Cortex of kidney (tissue), 1 donor: ENCODE measurements around the gene ZNF648.
"Not testable (repeated sequence)": the region's sequence is repeated elsewhere in the genome, so short reads cannot be mapped to it uniquely, and the experiment has no call there.

ENCODE experiments used
- DNase-seq: peaks from one replicate; lab custom pipeline; 2025; lab: John Stamatoyannopoulos, UW

Gene ZNF648

DNA sequence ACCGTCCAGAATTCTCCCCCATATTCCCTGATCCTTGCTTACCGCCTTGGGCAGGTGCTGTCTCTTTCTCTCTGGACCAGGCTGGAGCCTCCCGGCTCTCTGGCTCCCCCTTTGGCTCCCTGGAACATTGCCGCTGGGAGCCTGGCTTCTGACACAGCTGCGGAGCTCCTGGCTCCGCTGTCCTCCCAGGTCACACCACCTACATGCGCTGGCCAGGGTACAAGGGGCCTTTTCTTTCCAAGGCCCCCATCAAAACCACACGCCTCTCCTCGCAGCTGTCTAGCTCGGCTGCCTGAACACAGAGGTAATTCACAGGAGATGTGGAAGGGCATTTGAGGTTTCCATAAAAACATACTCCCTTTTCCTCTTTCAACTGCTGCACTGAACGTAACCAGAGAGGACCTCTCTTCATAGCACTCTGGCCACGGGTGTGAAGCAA lies 7.5 kb upstream of the ZNF648 start:
- DNase-seq = no peak

DNA sequence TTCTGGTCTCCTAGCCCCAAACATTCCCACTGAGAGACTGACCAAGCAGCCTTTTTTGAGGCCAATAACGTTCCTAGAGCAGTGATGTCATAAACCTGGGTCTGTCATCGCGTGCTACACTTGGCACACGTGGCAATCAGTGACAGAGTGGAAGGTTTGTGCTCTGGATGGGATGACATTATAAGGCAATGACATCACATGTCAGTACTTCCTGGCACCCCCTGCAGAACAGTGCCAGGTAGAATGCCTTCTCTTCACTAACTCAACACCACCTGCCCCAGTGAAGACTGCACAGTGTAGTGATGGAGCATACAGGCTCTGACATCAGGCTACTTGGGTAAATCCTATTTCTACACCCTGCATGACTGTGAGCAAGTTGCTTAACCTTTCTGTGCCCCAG lies 5.4 kb upstream of the ZNF648 start:
- DNase-seq = no peak

DNA sequence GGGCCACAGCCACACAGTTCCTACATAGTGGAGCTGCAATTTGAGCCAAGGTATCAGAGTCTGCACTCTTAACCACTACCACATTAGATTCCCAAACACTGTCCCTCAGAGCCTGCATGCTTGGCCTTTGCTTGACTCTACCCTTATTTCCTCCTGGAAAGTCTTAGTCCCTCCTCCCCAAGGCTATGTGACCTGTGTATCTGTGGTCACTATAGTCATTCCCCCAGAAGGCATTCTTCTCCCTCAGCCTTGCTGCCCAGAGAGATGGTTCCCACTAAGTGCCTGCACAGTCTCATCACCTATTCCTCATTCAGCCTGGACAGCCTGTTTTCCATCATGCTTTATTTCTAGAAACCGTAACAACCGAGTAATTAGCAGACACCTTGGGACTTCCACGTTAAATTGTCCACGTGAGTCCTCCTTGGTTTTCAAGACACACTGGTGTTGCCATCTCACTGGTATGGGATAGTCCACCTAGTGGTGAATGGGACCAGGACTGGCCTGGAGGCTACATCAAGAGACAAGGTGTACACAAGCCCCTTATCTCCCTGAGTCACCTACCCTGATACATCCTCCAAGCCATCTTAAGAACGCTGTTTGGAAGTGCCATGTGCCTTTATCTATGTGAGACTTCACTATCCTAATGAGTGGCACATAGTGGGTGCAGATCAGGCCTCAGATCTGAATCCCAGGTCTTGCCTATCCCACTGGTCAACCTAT lies 3.8 kb upstream of the ZNF648 start:
- no peak for DNase-seq

DNA sequence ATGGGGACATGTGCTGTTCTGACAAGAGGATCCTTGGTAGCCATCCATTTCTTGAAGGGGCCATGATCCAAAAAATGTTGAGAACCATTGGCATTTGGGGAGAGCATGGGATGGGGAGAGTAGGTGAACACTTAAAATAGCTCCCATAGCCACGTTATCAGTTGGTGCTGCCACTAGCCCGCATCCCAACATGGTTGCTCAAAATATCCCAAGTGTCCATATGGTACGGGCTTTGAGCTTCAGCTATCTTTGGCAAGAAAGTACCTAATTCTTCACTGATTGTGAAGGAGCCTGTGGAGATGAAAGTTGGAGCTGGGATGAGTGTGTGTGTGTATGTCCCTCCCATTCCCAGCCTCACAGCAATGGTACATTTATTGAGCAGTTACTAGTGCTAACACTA lies 3.1 kb upstream of the ZNF648 start:
- DNase-seq = no peak

DNA sequence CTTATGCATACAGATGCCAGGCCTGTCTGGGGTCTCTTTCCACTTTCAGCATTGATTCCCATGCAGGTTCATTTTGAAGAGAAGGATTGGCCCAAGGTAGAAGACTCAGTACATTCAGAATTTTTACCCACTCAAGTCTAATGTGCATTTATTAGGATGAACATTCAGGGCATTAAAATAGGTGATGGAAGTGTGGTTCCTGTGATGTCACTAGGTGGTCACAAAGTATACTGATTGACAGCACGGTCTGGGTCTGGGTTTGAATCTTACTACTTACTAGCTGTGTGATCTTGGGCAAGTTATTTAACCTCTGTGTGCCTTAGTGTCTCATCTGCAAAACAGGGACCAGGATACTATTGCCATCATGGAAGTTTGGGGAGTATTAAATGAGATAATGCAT lies 711 bp upstream of the ZNF648 start:
- no peak for DNase-seq

DNA sequence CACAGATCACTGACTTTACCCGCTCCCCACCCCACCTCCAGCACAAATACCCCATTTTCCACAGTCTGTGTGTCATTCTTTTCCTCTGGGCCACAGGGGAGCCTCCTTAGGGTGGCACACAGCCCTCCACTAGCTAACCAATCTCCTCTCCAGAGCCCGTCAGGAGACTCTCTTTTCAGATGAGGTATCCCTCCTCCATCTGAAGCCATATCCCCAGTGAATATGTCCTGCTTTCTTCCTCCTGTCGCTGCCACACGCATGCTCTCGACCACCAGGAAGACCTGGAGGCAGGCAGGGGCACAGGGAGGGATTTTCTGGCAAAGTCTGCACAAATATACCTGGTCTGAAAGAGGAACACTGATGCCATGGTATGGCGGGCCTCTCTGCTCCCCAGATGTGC lies 635 bp downstream of the ZNF648 start:
- DNase-seq = no peak

DNA sequence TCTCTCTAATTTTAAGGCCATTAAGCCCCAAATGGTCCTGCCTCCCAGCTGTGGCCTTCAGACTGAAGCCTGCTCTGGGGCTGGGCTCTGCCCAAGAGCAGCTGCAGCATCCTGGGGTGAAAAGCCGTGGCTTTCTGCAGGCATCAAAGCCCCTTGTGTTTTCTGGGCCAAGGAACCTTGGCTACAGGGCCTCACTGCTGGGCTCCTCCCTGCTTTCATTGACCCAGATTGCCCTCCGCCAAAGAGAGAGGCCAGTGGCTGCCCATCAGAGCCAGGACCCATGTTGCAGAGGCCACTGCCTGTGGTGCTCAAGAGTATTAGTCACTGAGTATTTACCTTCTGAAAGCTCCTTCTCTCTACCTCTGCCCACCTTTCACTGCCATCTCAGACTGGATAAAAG lies 1.6 kb downstream of the ZNF648 start:
- no peak for DNase-seq

DNA sequence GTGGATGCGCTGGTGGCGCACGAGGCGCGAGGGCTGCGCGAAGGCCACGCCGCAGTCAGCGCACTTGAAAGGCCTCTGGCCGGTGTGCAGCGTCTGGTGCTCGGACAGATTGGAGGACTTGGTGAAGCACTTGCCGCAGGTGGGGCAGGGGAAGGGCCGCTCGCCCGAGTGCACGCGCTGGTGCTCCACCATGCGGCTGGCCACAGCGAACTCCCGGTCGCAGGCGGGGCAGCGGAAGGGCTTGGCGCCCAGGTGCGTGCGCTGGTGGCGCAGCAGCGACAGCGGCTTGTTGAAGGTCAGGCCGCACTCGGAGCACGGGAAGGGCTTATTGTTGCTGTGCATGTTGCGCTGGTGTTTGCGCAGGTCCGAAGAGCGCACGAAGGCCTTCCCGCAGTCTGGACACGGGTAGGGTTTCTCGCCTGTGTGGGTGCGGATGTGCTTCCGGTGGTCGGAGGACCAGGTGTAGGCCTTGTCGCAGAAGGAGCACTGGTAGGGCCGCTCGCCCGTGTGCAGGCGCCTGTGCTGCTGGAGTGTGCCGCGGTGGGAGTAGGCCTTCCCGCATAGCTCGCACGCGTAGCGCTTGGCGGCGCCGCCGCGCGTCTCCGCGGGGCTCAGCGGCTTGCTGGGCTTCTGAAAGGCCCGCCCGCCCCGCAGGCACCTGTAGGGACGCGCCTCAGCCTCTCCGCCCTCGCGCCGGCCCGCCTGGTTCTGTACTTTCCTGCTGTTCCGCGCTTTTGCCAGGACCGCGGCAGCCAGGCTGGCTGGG lies 4.7 kb downstream of the ZNF648 start:
- DNase-seq = no peak

DNA sequence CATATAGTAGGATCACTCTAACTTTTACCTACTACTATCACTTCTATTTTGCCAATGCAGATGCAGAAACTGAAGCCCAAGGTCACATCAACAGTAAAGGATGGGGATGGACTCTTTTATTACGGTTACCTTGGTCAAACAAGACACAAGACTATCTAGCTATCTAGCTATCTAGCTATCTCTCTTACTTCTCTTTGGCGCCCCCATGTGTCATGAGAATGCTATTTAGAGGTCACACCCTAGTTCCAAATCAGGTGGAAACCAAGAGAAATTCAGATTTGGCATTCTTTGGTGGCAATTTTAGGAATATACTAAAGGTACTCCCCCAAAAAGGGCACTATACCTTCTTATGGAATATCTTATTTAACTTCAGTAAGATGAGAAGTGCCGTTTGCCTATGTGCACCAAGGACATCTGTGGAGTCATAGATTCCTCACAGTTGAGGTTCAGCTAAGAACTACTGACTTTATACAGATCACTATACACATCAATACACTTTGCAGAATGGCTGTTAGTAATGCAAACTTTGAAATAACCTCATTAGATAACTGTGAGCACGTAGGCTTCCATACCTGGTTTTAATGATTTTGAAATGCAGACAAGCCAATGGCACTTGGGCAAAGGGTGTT lies 6.7 kb downstream of the ZNF648 start:
- DNase-seq = no peak

DNA sequence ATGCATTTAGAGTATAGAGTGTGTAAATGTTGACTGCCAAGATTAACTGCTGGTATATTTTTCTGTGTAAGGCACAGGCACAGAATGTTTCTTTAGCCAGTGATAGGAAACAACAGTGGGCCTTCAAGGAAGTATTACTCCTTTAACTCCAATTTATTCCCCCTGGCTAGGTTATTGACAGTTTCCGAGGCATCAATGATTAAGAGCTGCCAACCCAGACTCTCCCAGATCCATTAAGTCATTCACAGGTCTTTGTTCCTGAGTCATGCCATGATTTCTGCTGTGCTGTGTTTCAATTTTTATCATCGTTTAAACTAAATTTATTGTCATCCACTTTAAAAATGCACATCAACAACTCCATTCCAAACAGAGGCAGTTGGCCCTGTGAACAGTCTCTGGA lies 9.2 kb downstream of the ZNF648 start:
- DNase-seq = no peak

DNA sequence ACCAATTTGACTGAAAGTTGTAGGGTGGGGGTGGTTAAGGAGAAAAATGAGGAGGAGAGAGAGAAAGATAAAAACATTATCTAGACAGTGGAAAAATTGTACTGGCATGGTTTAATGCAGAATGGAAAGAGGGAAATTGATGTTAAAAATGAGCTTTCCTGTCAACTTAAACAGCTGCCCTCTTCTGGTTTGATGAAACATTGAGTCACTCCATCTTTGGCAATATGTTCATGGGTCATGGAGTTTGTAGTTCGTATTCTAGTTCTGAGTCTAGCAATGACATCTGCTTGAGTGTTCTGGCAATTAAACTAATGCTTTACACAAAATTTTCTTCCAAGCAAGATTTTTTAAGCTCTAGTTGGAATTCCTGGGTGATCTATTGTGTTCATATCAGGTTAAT lies 9.6 kb downstream of the ZNF648 start:
- no peak for DNase-seq

DNA sequence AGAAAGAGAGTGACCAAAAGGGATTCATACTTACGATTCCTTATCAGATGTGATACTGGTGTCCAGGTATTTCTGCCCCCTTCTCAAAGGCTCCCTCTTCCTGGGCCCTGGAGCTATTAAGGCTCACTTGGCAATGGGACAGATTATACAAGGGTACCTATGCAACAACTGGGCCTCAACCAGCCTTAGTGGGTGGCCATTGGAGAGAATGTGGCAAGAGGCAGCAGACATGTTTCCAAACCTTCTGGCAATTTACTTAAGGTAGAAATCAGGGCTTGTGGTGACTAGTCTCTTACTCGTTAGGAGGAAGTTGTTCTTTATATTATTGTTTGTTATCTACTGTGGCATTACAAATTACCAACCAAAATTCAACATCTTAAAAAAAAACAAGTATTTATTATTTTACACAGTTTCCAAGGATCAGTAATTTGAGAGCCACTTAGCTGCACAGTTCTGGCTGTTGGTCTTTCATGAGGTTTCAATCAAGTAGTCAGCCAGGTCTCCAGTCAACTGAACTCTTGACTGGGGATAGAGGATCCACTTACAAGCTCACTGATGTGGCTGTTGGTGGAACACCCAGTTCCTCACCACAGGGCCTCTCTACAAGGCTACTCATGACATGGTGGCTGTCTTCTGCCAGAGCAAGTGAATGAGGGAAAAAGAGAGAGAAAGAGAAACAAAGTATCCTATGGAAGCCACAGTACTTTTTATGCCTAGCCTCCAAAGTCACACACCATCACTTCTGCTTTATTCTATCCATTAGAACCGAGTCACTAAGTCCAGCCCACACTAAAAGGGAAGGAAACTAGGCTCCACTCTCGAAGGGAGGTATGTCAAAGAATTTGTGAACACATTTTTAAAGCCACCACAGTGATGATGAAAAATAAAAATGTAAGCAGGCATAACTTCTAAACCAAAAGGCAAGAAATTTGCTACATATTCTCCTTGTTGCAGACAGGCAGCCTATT lies 10.7 kb downstream of the ZNF648 start:
- DNase-seq = no peak

DNA sequence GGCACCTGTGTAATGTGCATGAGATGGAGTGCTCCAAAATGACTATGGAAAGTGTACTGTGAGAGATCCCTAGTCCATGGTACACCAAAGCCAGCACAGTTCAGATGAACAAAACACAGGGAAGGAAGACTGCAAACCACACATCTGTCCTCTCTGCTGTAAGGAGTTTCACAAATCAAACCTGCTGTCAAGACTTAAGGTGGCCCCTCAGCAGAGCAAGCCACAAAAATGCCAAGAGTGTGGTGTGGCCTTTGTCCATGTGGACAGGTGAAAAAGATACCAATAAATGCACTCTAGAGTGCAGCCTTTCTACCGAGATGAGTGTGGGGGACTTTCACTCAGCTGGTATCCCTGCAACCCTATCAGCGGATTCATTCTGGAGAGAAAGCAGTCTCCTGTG lies 12.9 kb downstream of the ZNF648 start:
- DNase-seq = no peak

DNA sequence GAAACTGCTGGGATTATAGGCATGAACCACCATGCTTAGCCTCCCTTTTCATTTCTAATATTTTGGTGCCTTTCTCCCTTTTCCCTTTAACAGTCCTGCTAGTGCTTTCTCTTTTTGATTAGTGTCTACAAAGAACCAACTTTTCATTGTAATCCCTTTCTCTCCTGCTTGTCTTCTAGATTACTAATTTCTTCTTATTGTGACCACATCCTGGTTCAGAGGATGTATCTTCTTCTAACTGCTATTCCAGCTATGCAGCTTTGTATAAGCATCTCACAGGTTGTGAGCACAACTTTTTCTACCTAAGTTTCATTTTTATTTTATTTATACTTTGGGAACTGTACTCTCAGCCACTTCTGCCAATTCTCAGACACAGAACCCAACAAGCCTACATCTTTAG lies 14.7 kb downstream of the ZNF648 start:
- DNase-seq = no peak

DNA sequence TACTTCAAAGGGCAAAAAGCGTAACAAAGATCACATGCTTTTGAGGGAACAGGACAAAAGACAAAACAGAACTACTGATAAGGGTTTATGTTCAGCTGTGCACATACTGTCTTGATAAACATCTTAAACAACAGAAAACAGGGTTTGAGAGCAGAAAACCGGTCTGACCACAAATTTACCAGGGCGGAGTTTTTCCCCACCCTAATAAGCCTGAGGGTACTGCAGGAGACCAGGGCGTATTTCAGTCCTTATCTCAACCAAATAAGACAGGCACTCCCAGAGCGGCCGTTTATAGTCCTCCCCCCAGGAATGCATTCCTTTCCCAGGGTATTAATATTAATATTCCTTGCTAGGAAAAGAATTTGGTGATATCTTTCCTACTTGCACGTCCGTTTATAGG lies 16.0 kb downstream of the ZNF648 start:
- DNase-seq = not testable (repeated sequence)

DNA sequence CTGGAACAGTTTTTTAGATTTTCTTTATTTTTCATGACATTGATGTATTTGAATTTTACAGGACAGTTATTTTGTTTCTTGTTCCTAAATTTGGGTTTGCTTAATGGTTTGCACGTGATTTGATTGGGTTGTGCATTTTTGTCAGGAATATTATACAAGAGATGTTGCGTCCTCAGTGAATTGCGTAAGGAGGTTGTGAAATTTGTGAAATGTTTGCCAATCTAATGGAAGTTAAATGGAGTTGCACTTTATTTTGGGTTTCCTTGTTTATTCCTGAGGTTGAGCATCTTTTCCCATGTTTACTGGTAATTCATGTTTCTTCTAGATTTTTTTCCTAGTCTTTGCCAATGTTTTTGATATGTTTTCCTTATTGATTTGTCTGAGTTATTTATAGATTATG lies 19.9 kb downstream of the ZNF648 start:
- DNase-seq = no peak

DNA sequence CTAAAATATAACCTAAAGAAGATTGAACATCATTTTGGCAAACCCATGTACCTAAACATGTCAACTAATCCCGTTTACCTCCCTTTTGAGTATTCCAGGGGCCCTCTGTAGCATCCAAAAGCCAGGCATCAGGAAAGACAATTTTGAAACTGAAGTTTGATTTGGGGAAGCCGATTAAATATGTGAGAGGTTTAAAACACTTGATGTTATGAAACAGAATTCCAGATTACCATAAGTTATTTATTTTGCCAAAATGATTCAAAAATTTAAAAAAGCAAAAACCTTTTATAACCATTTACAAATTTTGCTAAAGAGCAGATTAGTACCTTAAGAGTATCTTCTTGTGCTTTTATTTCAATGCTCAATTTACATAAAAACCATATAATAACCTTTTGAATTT lies 23.3 kb downstream of the ZNF648 start:
- DNase-seq = no peak

DNA sequence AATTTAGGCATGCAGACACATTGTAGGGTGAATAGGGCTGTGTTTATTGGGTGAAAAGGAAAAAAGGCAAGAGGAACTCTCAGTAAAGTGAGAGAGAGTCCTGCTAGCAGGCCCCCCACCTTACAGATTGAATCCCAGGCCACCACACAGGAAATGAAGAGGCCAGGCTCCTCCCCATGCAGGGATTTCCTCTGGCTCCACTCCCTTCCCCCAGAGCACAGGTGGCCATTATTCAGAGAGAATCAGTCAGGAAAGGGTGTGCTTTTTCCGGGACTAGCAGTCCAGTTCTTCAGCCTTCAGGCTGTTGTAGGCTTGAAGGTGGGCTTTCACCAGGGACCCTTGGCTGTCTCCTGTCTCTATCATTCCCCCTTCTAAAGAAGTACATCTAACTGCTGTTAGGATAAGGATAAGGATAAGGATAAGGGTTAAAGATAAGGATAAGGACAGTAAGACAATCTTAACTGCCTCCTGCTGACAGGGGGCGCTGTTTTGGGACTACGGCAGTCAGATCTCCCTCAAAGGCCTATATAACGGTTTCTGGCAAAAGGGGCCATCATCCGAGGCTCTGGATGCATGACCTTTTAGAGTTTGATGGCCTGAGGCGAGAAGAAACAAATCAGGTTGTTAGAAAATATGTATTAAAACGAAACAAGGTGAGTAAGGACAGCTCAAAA lies 26.3 kb downstream of the ZNF648 start:
- DNase-seq = no peak

DNA sequence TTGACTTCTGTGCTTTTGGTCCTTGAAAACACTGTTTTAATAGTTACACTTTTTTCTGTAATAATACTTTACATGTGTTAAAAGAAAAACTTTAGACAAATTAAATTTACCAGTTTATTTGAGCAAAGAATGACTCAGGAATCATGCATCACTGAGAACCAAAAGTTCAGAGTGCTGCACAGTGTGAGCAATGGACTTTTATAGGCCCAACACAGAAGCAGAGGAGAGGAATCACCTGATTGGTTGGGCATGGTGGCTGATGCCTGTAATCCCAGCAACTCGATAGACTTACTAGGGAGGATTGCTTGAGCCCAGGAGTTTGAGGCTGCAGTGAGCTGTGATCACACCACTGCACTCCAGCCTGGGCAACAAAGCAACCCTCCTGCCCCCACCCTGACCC lies 29.3 kb downstream of the ZNF648 start:
- no peak for DNase-seq

DNA sequence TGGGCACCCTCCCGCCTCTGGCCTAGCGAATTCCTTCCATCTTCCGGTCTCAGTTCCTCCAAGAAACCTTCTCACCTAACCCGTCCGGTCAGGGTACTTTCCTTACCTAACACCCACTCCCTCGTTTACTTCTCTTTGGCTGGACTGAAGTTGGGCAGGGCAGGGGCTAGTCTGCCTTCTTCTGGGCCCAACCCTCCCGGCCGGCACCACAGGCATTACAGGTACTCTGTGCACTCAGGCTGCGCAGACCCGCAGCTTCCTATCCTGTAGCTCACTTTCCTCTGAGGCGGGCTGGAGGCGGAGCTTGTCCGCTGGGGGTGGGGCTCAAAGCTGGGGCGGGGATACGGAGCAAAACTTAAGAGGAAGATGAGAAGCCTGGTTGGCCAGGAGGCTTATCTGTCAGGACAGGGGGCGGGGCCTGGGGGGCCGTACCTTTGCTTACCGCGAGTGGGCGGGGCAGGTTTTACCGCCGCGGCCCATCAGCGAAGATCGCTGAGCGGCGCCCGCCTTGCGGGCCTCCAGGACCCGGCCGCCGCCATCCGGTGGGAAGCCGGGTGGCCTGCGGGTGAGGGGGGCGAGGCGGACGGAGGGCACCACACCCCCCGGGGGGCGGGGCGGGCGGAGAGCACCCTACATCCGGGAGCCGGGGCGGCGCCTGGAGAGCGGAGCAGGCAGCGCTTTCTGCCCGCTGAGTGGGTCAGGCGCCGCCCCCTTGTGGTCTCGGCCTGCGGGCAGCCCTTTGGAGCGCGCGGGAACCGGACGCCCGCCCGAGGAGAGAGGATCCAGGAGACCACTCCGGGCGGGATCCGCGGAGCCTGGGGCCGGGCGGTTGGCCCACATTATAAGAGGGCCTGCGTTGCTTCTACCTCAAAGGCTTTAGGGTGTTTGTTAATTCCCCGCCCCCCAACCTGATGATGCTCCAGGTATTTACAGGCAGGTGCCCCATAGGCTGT lies 31.9 kb downstream of the ZNF648 start:
- peak; percentile 34 for DNase-seq
